ENCODE results near the gene SHC1.
A peak's percentile ranks its signal among the peaks of the same experiment; 100 is the strongest.

SHC1 gene, protein sequence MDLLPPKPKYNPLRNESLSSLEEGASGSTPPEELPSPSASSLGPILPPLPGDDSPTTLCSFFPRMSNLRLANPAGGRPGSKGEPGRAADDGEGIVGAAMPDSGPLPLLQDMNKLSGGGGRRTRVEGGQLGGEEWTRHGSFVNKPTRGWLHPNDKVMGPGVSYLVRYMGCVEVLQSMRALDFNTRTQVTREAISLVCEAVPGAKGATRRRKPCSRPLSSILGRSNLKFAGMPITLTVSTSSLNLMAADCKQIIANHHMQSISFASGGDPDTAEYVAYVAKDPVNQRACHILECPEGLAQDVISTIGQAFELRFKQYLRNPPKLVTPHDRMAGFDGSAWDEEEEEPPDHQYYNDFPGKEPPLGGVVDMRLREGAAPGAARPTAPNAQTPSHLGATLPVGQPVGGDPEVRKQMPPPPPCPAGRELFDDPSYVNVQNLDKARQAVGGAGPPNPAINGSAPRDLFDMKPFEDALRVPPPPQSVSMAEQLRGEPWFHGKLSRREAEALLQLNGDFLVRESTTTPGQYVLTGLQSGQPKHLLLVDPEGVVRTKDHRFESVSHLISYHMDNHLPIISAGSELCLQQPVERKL

DNA sequence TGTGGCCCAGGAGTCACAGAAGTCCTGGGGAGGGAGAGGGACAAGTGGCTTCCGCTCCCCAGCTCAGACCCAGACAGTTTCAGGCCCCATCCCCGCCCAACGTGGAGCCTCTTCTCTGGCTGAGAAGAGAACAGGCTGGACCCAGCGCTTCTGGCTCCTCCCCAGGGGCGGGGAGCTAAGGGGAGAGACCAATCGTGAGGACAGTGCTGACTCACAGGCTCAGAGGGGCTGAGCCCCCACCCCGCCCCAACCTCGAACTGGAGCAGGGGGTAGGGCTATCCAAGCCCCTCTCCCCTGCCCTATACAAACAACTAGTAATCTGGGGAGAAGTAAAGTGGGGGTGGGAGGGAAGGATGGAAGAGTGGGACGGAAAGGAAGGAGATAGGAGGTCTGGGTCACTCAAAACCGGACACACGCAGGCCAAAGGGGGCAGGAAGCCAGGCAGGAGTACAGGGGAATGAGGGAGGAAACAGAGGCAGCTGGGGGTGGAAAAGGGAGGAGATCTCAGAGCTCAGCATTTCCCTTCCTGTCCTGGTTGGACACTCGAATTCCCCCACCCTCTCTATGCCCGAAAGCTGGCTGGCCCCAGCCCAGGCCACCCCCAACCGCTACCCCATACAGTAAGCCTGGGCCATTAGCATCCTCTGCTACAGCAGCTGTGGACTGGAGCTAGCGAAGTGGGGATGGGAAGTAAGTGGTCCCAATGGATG, at the start of gene SHC1:
Gene SHC1, minus strand, starts transcription at position 117 of the 710 bp plus-strand sequence. CDS start 221 bp downstream, outside the sequence.
- peak; percentile 95 for DNase-seq

DNA sequence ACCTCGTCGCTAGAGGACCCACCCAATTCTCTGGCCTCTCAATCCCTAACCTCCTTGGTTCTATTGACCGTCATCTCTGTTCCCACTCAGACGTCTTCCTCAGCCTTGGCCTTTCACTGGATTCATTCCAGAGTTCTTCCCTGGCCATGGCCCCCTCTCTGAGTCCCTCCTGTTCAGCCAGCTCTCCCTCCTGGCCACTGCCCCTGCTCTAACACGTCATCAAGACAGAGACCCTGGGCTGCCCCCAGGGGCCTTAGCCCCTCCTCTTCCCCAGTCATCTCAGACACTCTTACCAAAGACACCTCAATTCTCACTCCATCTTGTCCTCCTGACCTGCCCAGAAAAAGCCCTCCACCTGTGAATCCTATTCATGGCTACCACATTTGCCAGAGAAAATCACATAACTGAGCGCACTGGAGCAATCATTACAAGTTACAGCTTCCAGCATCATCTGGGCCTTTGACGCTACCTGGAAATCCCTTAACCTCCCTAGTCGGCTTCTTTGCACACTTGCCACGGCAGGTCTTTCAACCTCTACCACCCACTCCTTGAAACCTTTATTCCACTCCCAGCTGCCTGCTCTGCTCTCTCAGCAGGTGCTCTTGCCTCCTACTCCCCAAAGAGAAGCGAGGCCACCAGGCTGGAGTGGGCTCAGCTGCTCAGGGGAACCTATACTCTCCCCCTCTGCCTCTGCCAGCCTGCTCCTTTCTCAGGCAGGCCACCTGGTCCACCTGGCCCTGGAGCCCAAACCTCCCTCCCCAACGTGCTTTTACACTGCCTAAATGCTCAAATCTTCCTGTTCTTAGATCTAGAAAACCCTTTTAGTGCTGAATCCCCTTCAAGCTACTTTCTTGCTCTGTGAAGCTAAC, 49.1 kb upstream of the SHC1 start:
- DNase-seq = no peak

DNA sequence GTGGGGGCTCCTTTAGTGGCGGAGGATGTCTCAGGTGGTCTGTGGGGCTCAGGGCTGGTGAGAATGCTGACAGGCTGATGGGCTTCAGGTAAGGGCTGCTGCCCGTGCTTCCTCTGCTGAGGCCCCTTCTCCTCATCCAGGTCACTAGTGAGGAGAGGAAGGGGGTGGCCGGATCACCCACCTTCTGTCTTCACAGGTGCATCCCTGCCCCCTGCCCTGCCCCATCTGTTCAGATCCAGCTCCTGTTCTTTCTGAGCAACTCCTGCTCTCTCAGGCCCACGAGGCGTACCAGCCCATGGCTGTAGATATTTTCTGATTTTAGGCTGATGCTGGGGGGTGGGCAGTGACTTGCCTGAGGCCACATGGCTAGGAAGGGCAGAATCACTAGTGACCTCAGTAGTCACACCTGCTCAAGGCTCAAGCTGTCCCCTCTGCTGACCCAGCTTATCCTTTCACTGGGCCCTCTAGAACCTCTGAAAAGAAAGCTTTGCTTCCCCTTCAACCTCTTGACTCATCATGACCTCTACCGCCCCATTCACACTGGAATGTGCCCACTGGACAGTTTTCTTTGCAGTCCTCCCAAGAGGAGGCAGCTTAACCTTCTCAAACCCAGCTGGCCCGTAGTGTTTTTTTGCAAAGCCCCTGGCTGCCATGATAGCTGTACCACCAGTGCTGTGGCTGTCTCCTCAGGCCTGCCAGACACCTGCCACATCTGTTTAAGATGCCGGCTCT, 48.2 kb upstream of the SHC1 start:
- DNase-seq = no peak

DNA sequence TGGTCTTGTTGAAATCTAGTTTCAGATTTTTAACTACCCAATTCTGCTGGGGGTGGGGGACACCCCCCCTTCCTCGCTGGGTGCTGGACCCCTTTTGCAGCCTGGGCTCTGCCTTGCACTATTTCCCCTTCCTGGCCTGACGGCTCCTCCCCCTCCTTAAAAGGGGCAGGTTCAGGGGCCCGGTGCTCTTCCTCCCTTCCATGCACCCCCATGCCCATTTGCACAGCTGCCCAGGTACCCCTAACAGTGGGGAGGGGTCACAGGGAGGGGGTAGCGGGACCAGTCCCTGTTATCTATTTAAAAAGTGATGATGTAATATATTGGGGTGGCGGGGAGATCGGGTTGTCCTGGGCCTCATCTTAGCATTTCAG, 47.4 kb upstream of the SHC1 start:
- DNase-seq = no peak

DNA sequence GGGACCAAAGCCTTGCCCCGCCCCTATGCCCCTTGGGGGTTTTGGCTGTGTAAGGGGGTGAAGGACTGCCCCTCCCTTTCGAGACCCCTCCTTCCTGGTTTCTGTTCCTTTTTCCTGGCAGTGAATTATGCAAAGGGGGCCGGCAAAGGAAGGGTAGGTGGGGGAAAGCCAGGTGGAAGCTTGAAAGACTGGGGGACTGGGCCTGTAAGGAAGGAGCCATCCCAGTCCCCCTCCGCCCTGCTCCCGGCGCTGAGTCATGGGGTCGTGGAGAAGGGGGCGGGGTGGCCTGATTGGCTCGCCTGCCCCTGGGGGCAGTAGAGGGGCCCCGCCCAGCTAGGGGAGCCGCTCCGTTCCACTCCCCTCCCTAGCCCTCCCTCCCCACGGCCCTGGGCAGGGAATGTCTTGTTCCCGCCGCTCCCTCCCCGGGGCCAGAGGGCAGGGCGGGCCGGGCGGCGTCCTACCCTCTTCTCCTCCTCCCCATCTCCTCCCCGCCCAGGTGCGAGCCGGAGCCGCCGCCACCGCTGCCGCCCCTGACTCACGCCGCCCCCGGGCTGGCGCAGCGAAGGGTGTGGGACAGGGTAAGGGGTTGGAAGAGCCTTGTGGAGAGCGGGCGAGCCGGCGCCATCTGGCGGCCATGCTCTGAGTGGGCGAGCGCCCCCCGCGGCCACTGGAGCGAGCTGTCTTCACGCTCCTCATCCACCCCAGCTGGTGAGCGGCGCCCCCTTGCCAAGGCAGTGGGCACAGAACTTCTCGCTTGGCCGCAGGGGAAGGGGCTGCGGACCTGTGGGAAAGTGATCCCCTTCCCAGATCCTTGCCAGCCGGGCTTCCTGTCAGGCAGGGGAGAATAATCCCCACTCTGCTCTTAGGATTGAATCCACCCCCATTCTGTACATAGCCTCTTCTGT, 46.7 kb upstream of the SHC1 start:
- peak; percentile 93 for DNase-seq

DNA sequence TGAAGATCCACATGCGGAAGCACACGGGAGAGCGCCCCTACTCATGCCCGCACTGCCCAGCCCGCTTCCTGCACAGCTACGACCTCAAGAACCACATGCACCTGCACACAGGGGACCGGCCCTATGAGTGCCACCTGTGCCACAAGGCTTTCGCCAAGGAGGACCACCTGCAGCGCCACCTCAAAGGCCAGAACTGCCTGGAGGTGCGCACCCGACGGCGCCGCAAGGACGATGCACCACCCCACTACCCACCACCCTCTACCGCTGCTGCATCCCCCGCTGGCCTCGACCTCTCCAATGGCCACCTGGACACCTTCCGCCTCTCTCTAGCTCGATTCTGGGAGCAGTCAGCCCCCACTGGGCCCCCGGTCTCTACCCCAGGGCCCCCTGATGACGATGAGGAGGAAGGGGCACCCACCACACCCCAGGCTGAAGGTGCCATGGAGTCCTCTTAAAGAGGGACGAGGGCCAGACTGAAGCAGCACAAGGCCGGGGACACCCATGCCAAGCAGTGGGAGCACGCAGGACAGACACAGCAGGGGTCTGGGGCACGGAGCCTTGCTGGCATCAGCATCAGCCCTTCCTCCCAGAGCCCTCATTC, 45.8 kb upstream of the SHC1 start:
- DNase-seq = no peak

DNA sequence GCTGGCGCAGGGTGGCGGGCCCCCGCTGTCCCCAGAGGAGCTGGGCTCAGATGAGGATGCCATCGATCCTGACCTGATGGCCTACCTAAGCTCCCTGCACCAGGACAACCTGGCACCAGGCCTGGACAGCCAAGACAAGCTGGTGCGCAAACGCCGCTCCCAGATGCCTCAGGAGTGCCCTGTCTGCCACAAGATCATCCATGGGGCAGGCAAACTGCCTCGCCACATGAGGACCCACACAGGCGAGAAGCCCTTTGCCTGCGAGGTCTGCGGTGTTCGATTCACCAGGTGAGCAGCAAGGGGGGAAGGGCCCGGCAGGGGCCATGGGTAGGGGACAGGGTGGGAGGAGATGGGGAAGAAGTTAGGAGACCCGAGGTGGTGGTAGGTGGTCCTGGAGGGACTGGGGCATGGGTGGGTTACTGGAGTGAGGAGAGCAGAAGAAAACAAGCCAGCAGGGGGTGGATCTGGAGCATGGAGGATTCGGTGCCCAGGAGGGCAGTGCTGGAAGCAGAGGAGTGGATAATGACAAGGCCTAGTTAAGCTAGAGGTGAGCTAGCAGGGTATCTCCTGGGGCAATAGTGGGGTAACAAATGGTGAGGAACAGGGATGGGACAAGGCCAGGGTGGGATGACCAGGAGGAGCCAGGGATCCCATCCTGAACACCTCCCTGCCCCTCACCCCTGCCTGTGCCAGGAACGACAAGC, 45.1 kb upstream of the SHC1 start:
- no peak for DNase-seq

DNA sequence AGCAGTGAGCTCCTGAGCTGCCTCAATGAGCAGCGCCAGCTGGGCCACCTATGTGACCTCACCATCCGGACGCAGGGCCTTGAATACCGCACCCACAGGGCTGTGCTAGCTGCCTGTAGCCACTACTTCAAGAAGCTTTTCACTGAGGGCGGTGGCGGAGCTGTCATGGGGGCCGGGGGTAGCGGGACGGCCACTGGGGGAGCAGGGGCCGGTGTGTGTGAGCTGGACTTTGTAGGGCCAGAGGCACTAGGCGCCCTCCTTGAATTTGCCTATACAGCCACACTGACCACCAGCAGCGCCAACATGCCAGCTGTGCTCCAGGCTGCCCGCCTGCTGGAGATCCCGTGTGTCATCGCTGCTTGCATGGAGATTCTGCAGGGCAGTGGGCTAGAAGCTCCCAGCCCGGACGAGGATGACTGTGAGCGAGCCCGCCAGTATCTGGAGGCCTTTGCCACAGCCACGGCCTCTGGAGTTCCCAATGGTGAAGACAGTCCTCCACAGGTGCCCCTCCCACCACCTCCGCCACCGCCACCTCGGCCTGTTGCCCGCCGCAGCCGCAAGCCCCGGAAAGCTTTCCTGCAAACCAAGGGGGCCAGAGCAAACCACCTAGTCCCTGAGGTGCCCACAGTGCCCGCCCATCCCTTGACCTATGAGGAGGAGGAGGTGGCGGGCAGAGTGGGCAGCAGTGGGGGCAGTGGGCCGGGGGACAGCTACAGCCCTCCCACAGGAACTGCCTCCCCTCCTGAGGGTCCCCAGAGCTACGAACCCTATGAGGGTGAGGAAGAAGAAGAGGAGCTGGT, 44.4 kb upstream of the SHC1 start:
- no peak for DNase-seq

DNA sequence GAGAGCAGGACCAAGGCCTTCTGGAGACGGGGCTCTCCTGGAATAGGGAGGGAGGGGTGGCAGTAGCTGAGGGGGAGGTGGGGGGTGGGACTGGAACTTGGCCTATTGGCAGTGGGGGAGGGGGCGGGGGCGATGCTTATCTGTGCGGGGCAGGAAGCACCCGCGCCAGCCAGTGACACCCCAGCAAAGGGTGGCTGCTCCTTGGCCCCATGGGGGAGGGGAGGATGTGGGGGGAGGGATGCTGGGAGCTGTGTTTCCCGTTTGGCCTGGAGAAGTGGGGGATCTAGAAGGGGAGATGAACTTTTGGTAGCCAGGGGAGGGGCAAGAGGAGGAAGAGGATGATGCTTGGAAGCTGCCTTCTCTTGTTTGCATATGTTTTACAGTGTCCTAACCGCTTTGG, 43.1 kb upstream of the SHC1 start:
- DNase-seq = no peak

DNA sequence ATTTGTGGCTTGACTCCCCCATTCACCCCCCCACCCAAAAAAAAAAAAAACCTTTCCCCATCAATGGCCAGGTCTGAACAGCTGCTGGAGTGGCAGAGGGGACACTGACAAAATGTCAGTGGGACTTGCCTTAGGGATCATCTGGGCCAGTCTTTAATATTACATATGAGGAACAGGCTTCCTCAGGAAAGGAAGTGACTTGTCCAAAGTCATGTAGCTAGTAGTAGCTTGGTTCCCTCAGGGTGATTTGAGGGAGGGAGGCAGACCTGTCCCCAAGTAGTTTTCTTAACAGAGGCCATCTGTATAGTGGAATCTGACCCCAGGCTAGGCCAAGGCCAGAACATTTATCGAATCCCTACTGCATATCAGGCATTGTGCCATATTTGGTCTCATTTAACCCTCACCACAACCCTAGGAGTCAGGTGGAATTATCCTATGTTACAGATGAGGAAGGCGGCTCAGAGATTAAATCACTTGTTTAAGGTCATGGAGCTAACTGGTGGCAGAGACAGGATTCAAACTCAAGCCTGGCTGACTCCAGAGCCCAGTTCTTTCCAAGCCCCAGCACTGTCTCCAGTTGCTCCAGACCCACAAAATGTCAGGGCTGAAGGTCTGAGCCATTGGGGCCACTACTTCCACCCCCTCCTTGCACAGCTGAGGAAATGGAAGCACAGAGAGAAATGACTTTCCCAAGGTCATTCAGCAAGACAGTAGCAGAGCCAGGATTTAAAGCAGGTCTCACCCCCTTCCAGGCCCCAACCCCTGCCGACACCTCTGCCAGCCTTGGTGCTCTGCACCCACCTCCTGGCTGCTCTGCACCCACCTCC, 42.4 kb upstream of the SHC1 start:
- DNase-seq = no peak

DNA sequence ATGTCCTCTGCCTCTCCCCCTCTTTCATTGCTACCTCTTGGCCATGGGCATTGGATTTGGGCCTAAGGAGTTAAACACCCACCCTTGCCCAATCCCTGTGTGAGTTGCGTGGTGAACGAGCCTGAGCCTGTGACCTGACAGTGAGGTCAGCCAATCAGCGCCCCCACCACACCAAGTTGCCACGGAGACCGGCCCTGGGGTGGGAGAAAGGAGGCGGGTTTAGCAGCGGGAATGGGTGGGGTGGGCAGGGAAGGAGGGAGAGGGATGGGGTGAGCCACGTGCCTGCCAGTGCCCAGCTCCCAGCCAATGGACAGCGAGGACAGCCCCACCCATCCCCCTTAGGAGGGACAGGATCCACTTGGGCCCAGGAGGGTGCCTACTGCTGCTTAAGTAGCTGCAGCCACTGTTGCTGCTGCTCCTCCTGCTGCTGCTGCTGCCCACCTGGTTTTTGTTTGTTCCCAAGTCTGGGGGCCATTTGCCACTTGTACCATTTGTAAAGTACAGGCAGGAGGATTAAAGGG, 41.5 kb upstream of the SHC1 start:
- no peak for DNase-seq

DNA sequence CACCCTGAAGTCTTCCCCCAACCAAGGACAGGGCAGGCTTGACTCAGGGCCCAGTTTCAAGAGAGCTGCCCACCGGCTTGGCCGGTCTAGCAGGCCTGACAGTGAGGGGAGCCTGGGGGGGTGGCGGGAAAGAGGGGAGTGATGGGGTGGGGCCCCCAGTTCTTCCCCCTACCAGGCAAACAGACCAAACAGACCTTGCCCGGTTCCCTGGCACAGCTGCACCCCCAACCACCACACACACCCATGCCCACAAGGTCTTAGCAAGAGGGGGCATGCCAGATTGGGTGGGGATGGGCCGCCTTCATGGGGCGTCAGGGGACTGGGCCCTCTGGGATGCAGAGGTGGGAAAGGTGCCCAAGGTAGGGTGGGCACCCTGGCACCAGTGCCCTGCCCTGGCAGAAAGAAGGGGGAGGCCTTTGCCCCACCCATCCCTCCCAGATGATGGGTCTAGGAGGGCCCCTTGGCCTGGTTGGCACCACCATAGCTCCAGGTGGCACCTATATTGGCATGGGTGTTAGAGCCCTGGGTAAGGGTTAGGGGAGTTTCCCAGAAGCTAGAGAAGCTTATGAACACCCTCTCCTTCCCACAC, 41.0 kb upstream of the SHC1 start:
- DNase-seq = no peak

DNA sequence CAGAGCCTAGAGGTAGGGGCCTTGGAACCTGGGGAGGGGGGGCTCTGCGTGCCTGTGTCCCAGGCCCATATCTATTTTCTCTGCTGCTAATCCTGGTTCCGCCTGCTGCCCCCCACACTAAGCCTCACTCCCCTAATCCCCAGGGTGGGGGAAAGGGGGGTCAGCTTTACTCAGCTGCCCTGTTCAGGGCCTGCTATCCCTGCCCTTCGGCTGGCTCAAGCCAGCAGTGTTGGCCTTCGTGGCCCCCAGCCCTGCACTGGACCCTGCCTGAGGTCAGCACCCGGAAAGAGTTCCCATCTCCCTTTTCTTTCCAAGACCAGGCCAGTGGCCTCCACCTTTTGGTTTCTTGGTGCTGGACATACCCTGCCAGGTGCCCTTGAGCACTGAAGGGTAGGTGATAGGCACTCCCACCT, 40.5 kb upstream of the SHC1 start:
- no peak for DNase-seq

DNA sequence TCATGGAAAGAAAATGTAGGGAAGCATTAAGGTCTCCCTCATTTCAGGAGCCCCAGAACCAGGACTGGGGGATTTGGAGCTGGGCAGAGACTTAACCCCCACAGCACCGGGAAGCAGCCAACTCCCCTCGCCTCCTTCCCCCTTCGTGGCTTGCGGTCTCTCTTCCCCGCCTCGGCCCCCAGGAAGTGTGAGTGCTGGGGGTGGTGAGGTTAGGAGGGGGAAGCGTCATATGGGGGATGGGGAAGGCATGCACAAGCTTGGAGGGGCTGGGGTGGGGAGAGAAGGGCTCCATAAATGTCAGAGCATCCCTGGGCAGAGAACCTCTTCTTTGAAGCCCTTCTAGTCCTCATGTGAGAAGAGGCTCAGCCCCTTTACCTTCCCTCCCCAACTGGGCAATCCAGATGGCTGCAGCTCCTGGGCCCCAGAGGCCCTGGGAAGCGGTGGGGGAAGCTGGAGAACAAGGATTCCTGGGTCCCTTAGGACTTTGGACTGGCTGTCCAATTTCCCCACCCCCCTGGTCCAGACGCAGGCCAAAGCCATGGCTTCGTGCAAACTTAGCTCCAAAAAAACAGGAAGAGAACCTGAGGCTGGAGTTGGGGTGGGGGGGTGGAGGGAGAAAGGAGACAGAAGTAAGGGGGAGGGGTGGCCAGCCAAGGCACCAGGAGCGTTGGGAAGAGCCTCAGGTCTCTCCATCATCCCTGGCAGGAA, 39.8 kb upstream of the SHC1 start:
- DNase-seq = no peak

DNA sequence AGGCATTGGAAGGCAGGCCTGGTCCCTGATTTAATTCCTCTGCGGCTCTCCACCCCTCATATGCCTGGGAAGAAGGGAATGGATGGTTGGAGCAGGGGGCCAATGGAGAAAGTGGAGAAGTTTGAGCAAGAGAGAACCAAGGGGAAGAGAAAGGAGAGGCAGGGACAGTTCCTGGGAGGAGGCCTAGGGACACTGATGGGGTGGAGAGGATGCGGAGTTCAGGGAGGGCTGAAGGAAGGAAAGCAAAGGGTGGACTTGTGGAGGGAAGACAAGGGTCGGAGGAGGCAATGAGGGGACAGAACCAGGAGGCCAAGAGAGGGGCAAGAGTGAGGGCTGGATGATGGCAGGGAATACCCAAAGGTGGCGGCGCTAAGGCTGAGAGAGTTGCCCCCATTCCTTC, 39.2 kb upstream of the SHC1 start:
- DNase-seq = no peak

DNA sequence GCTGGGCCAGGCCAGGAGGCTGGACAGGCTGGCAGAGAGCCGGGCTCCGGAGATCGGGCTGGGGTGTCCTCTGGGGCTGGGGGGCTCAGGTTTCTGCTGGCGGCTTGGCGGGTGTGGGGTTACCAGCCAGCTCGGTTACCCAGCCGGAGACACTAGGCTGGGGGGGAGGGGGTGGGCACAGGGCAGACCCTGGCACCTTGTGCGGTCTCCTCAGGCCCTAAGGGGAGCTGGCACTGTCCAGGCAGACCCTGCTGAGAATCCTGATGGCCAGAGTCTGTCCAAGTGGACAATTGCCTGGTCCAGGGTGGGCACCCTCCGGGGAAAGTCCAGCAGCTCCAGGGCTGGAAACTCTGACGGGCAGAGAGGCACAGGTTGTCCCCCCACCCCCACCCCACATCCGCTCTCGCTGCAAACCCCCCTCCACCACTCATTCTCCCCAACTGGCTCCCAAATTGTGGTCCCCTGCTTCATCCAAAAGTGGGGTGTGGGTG, 38.7 kb upstream of the SHC1 start:
- DNase-seq = no peak
